Stimulated activated CD8-positive, alpha-beta memory T cell treated with anti-CD3 and anti-CD28 coated beads, Interleukin-12 subunit alpha, Interleukin-12 subunit beta, amount 100 ng/mL, for 4 hours (primary cell): ENCODE results near the gene HESX1.

Experiments
- DNase-seq: peaks from one replicate; pipeline ENCODE4 v3.0.0-alpha.2; 2020; ENCODE audit warnings: low read depth

HESX1 gene

DNA sequence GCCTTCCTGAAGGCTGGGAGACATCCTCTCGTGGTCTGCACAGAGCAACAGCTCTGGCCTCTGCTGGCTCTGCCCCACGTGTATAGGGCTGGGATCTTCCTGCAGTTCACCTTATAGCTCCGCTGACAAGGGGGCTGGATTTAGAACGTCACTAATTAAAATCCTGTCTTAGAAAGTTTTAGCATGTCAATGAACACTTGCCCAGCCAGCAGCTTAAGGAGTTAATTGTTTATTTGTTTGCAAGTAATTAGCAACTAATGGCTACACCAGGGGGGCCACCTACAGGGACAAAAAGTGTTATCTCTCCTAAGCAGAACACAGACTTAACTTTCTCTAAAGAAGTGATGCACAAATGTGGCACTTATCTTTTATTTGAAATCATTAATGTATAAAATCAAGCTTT lies at the start of gene HESX1:
Gene HESX1 (minus strand): TSS at position 84 of the 403 bp plus-strand sequence. CDS start 60 bp downstream, at position 24.
- DNase-seq, result no peak

DNA sequence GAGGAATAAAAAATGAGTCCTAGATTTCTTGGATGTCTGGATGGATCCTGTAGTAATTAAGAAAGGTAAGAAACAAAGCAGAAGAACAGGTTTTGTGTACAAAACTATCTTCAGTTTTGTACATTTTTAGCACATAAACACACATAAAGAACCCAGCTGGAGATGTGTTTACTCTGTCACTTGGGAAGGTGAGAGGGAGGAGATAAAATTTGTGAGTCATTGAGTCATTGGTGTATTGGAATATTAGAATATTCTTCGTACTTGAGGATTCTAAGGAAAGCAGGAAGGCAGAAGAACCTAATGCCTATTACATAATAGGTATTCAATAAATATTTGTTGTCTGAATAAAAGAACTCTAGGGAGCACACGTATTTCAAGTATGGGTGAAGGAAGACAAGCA lies 45.2 kb upstream of the HESX1 start:
- DNase-seq, result no peak

DNA sequence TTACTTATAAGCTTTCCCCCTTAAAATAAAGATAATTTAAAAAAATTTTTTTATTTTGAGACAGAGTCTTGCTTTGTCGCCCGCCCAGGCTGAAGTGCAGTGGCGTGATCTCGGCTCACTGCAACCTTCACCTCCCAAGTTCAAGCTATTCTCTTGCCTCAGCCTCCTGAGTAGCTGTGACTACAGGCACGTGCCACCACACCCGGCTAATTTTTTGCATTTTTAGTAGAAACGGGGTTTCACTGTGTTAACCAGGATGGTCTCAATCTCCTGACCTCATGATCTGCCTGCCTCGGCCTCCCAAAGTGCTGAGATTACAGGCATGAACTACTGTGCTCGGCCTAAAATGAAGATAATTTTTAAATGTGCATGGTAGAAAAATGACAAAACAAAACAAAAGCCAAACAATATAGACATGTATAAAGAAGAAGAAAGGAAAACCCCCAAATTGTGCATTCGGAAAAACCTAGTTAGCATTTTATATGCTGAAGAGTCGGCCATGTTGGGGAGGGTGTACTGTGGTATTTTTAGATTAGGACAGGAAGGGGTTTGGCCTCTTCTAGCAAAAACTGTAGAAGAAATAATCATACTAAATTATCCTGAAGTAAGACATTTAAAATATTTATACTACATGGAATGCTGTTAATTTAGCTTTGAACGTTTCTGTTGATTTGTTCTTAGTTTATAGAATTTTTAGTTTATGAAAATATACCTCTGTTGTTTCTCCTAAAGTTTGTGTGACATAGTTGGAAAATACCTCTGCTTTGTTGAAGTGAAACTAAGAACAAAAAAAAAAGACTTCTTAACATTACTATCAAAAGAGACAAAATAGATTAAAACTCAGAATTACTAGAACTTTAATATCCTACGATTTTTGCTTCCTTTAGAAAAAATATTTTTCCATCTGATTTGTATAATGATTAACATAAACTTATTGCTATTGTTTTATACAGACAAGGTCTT lies 35.1 kb upstream of the HESX1 start:
- no peak for DNase-seq

DNA sequence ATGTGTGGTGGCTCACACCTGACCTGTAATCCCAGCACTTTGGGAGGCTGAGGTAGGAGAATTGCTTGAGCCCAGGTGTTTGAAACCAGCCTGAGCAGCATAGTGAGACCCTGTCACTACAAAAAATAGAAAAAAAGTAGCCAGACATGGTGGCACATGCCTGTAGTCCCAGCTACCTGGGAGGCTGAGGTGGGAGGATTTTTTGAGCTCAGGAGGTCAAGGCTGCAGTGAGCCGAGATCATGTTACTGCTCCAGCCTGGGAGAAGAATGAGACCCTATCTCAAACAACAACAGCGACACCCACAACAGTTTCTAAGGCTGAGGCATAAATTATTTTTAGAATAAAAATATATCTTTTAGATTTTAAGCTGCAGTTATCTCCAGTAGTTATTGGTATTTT lies 34.0 kb upstream of the HESX1 start:
- DNase-seq, result no peak

DNA sequence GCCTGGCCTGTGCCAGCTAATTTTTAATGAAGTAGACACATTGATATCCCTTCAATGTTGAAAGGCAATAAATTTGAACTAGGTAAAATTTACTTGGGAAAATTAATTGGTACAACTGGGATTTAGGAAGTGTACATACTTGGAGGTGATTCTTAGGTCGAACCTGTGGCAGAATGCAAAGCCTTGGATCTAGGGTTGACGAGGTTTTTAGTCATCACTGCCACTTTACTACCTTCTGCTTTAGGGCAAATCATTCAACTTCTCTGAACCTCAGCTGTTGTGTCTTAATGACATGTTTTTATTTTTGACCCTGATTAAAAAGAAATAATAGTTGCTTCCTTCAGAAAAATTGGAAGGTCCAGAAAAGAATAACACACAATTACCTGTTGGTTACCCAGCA lies 30.2 kb upstream of the HESX1 start:
- DNase-seq, result no peak

DNA sequence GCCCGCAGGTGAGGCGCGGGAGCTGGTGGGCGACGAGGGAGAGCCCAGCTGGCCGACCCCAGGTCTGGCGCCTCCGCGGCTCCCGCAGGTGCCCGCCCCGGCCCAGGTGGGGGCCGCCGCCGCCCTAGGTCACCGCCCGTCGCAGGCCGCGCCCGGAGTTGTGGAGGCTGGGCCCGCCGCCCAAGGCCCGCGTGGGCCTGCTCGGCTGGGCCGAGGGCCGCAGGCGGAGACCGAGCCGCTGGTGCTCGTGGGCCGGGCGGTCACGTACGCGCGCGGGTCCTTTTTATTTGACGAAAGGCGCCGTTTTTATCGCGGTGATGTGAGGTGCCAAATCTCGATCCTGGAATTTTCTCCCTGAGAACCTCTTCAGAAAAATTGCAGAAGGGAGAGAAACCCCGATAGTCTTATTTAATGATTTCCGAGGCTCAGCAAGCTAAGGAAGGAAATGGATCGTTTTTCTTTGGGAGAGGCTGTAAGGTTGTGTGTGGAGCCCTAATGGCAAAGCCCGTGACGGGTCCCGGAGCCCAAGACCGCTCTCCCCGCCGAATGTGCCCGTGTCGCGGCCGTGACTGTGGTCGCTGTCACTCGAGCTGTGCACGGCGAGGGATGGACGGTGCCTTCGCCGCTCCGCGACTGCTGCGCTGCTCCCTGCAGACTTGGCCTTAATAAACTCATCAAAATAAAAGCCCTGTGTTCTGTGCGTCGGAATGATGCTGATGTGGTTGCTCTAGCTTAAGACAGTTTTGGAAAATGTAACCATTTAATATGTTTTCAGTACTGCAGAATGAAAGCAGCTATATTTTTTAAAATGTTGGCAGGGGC lies 28.4 kb upstream of the HESX1 start:
- peak; percentile 17 for DNase-seq

DNA sequence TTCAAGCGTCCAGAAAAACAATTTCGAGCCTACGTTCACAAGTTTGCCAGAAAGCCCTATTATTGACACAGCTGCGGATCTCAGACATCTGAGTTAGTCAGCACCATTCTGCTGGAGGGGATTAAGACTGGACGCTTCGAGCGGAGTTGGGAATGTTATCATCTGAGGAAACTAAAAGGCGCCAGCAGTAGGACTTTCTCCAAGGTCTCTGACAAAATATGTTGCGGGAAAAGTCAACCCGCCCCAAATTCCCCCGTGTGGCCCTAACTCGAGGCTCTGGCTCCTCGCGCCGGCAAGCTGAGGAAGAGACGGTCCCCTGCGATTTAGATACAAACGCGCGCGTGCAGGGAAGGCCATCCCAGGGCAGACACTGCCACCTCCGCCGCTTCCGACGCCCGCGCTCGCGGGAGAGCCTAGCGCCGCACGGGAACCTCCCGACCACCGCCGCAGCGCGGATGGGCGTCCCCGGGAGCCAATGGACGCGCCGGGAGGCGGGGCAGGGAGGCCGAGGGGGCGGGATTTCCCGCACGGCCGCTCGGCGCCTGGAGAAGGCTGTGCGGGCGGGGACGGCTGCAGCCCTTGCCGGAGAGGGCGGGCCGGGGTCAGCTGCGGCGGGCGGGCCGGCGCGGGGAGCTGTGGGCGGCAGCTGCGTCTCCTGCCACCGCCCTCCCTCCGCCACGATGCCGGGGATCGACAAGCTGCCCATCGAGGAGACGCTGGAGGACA lies 27.6 kb upstream of the HESX1 start, which contains the start of gene APPL1:
Gene APPL1 (plus strand): TSS at position 526 of the 726 bp plus-strand sequence. CDS start 155 bp downstream, at position 681.
- DNase-seq, result peak; percentile 82

DNA sequence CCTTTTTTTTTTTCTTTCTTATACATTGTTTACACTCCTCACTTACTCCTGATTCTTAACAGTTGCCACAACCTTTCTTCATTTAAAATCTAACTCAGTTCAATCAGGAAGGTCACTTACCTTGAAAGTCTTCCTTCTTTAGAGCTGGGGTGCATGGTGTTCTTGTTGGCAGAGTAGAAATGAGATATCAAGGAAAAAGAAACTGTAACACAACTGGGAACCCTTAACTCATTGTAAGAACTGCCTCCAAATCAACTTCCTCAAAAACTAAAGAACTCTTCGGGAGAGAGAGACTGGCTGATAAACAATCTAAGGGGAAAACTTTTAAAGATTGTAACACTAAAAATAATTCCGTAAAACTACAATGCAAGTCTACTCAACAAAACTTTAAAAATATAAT lies 26.4 kb upstream of the HESX1 start:
- DNase-seq, result no peak

DNA sequence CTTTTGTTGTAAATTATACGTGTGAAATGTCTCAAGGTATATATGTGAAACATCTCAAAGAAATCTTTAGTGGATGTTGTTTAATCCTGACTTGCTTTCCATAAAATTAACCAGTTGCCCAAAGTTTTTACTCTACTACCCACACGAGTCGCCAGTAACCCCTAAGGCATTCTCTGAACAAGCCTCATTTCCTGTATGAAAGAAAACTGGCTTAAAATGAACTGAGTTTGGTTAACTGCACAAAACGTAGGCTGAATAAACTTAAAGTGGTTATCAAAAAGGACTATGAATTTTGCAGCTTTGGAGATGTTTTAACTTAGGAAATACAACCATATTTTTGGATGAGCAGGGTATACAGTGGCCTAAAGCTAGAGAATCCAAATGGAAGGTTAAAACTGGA lies 25.1 kb upstream of the HESX1 start:
- DNase-seq, result no peak

DNA sequence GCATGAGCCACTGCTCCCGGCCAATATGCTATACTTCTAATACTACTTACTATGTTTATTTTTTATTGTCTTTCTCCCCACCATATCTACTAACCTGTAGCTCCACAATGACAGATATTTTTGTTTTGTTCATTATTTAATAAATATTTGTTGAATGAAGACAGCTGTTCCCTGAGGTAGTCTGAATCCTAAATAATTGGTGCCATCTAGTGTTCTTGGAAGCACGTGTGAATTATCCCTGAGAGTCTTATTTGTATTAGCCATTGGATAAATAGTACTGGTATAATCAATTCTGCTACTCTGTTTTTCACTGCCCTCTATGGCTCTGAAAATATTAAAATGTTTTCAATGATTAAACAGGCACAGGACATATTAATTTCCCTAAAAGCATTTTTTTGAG lies 22.1 kb upstream of the HESX1 start:
- no peak for DNase-seq

DNA sequence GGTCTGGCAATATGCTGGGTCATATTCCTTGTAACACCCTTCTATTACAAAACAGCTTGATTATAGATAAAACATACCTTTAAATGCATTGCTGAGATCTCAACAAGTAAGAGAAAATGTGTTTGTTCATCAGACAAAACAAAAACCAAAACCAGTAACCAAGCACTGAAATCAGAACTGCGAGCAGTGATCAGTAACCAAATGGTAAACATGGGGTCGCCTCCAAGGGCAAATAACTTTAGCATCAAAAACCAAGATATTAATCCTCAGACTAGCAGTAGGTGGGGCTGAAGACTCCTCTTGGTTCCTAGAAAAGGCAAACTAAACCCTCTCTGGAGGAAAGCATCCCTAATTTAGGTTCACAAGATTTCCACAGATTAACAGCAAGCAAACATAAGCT lies 6.6 kb upstream of the HESX1 start:
- no peak for DNase-seq

DNA sequence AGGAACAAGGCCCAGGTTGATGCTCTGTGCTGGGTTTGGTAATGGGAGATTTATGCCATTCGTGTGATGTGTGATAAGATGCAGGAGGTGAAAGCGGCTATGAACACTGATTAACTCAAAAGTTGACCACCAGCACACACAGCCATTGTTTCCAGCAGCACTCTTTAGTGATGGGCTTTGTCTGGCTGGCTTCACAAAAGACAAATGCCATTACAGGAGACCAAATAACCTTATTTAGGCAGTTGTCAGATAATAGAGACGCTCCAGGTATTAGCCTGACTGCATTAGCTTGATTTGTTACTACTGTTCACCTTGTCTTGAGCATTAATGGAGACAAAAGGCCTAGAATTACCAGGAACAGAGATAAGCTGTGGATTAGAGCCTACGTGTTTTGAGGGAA lies 5.1 kb downstream of the HESX1 start:
- no peak for DNase-seq

DNA sequence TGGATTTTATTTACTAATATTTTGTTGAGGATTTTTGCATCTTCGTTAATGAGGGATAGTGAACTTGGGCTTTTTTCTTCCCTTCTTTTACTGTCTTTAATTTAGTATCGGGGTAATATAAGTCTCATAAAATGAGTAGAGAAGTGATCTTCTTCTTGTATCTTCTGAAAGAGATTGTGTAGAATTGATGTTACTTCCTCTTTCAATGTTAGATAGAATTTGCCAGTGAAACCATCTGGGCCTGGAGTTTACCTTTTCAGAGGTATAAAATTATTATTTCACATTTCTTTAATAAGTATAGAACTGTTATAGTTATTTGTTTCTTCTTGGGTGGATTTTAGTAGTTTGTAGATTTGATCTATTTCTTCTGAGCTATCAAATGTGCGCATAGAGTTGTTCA lies 7.8 kb downstream of the HESX1 start:
- DNase-seq, result no peak

DNA sequence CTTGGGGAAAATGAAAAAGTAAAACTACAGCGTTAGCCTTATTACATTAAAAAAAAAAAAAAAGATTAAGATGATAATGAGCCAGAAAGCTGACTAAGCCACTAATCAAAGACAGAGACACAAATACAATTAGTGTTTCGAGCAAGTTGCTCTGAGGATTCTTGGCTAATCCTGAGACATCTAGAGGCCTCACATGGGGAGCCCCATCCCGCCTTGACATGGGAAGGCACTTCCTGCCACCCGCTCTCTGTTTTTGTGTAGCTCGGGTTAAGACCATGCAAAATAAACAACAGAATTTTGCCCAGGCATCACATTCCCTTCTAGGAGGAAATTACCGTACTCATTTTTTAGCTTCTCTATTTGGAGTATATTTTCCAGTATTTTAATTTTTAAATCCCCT lies 15.3 kb downstream of the HESX1 start:
- DNase-seq, result no peak

DNA sequence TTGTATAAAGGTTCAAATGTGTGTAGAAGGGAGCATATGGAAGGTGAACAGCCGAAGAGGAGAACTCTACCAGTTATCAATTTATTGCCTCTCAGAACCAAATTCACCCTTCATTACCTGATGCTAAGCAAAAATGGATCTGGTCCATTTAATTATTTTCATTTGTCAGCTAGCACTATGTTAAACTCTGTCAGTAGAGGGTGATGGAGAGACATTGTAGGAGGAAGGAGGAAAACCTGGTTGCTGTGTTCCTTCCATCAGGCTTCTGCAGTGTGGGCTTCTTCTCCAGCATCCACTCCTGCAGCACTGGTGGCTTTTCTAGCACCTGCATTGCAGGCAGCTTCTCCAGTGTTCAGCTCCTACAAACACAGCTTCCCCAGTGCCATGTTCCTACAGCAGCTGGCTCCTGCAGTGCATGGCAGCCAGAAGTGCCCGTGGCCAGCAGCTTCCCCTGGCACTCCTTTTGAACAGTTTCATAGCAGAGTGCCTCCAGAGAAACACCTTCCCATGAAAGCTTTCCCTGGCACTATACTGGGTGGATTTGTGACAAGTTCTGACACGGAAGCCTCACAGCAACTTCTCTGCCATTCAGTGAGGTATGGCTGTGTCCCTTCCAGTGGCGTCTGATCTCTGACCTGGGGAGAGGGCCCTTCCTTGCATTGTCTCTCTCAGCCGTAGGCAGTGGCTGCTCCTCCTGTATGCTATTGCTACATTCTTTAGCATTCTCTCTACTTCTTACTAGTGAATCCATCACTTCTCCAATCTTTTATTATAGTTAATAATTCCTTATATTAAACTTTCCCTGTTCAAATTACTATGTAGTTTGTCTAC lies 20.0 kb downstream of the HESX1 start:
- DNase-seq, result no peak

DNA sequence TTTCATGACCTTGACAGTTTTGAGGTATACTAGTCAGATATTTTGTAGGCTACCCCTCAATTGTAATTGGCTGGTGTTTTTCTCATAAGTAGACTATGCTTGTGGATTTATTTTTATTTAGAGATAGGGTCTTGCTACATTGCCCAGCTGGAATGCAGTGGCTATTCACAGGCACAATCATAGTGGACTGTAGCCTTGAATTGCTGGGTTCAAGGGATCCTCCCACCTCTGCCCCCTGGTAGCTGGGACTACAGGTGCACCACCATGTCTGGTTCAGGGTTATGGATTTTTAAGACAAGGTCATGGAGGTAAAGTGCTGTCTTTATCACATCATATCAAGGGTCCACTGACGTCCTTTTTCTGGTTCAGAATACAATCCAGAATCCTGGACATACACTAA lies 23.7 kb downstream of the HESX1 start:
- DNase-seq, result no peak

DNA sequence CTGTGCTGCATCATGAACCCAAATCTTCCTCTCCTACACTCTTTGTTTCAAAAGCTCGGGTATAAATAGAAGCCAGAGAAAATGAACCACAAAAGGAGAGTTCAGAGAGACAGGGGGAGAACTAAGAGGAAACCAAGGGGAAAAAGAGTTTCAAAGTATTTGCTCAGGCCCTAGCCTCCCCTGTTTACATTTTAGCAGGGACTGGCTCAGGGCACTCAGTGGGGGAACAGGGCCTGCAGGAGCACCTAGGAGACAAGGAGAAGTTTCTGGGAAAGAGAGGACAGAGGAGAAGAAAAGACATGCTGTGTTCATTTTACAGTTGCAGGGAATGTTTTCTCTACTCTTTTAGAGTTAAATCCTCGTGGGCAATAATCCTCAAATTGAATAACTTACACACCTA lies 26.1 kb downstream of the HESX1 start:
- DNase-seq, result no peak

DNA sequence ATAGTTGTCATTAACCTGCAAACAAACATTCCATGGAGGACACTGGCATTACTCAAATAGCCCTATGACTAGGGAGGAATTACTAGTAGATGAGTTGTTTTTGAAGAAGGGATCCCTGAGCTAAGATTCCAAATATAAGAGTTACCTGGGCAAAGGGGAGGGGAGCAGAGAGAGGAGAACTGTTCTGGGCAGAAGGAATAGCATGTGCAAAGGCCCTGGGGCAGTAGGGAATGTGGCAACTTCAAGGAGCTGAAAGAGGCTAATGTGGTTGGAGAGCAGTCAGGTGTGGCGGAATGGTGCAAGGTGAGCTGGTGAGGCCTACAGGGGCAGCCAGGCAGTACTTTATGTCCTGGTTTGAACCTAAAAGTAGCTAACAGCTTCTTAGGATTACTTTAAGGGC lies 28.8 kb downstream of the HESX1 start:
- no peak for DNase-seq

DNA sequence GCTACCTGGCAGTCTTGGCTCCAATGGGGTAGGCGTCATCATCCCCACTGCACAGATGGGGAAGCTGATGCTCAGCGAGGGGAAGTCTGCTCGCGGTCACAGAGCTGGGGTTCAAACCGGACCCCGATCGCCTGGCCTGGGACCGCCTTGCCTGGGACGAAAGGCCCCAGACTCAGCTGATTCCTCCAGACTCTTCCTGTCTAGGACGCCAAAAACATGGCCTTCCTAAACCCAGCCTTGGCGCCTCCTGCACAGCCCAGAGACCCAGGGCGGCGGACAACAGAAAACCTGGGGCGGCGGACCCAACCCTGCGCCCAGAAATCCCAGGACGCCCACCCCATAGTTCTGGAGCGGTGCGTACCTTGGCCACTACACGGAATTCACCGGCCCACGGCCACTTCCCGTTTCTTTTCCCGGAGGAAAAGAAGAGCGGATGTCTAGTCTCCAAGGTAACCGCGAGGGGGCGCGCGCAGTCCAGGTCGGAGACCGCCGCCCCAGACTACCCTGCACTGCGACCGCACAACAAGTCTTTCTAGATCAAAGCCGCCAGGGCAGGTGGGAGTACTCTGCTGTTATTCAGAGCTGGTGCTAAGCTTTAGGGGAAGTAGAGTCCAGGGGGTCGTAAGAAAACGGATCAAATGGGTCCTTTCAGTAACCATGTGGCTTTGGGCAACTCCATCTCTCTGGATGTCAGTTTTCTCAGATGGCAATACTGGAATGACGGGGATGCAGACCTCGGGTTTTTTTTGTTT lies 29.7 kb downstream of the HESX1 start:
- DNase-seq, result peak; percentile 35

DNA sequence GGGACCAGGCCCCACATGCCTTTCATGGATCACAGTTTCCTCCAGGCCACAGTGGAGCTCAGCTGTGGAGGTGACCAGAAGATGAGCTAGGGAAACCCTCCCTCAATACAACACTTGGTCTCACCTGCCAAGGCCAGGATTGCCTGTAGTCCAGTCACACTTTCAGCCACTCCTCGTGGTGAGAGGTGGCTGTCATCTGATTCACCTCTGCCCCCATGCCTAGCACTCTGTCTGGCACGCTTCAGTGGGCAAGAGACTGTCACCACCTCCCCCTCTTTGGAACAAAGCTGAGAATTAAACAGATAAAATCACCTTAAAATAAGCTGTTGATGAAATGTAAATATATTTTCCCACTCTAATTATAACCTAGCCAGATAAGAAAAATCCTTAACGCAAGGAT lies 30.7 kb downstream of the HESX1 start:
- DNase-seq, result no peak

DNA sequence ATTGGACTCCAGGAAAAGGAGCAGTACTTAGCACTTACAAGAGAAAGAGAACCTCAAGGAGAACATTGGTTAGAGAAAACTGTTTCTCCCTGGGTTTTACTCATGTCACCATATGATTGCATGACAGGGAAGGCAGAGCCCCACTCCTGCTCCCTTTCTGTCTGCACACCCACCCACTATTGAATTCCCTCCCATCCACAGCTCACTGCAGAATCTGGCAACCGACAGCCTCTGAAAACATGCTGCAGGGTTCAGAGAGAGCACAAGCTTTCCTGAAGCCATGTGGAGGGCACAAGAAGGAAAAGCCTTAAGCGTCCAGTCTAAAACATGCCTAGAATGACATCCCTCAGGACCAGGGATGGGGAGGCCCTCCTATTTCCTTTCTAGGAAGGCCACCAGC lies 31.6 kb downstream of the HESX1 start:
- DNase-seq, result no peak
